ENCODE data around the gene NLRX1.

DNA sequence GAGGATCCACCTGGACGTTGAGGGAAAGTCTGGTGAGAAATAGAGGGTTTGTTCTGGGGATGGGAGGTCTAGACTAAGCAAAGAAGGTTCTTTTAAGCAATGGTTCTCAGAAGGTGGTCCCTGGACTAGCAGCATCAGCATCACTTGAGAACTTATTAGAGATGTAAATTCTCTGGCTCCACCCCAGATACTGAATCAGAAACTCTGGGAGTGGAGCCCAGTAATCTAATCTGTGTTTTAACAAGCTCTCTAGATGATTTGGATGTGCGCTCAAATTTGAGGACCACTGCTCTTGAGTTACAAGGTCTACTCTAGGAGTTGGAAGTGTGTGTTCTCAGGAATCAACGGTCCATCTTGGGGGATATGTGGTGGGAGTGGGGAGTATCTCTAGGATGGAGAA lies 23.0 kb upstream of the NLRX1 start:
- no peak for TF ChIP-seq SIN3A (IDR thresholded peaks at IDR 0.05; ENCODE audit: borderline replicate concordance, insufficient read depth, low read depth, low read length)
- no peak for TF ChIP-seq TCF7L2 (IDR thresholded peaks at IDR 0.05; ENCODE audit: low read depth, low read length)
- TF ChIP-seq, protein P1, sequence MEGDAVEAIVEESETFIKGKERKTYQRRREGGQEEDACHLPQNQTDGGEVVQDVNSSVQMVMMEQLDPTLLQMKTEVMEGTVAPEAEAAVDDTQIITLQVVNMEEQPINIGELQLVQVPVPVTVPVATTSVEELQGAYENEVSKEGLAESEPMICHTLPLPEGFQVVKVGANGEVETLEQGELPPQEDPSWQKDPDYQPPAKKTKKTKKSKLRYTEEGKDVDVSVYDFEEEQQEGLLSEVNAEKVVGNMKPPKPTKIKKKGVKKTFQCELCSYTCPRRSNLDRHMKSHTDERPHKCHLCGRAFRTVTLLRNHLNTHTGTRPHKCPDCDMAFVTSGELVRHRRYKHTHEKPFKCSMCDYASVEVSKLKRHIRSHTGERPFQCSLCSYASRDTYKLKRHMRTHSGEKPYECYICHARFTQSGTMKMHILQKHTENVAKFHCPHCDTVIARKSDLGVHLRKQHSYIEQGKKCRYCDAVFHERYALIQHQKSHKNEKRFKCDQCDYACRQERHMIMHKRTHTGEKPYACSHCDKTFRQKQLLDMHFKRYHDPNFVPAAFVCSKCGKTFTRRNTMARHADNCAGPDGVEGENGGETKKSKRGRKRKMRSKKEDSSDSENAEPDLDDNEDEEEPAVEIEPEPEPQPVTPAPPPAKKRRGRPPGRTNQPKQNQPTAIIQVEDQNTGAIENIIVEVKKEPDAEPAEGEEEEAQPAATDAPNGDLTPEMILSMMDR (IDR thresholded peaks at IDR 0.05): no peak
- TF ChIP-seq POLR2AphosphoS5 (IDR thresholded peaks at IDR 0.05; ENCODE audit: low read depth, low read length): no peak
- TF ChIP-seq, protein P2, sequence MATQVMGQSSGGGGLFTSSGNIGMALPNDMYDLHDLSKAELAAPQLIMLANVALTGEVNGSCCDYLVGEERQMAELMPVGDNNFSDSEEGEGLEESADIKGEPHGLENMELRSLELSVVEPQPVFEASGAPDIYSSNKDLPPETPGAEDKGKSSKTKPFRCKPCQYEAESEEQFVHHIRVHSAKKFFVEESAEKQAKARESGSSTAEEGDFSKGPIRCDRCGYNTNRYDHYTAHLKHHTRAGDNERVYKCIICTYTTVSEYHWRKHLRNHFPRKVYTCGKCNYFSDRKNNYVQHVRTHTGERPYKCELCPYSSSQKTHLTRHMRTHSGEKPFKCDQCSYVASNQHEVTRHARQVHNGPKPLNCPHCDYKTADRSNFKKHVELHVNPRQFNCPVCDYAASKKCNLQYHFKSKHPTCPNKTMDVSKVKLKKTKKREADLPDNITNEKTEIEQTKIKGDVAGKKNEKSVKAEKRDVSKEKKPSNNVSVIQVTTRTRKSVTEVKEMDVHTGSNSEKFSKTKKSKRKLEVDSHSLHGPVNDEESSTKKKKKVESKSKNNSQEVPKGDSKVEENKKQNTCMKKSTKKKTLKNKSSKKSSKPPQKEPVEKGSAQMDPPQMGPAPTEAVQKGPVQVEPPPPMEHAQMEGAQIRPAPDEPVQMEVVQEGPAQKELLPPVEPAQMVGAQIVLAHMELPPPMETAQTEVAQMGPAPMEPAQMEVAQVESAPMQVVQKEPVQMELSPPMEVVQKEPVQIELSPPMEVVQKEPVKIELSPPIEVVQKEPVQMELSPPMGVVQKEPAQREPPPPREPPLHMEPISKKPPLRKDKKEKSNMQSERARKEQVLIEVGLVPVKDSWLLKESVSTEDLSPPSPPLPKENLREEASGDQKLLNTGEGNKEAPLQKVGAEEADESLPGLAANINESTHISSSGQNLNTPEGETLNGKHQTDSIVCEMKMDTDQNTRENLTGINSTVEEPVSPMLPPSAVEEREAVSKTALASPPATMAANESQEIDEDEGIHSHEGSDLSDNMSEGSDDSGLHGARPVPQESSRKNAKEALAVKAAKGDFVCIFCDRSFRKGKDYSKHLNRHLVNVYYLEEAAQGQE (IDR thresholded peaks at IDR 0.05; ENCODE audit: insufficient read depth in 1 of 2, low read depth in 2 of 2, low read length in 1 of 2): no peak

Measured in Panc1 (cell line).